Astrocyte (in vitro differentiated cells and primary cell): ENCODE measurements around the gene PTPN4.

Experiments used
- EZH2 ChIP-seq: IDR thresholded peaks from 2 replicates; pipeline ENCODE4 v1.6.1; 2012; ENCODE audit warnings: mild to moderate bottlenecking, low read length, inconsistent platforms; ENCODE audit not compliant: insufficient read depth
- TF ChIP-seq, protein P1 (sequence below): IDR thresholded peaks from 2 replicates; pipeline ENCODE4 v1.5.1; 2011; ENCODE audit warnings: low read depth, mild to moderate bottlenecking, inconsistent platforms, low read length, moderate library complexity; ENCODE audit not compliant: insufficient read depth

DNA sequence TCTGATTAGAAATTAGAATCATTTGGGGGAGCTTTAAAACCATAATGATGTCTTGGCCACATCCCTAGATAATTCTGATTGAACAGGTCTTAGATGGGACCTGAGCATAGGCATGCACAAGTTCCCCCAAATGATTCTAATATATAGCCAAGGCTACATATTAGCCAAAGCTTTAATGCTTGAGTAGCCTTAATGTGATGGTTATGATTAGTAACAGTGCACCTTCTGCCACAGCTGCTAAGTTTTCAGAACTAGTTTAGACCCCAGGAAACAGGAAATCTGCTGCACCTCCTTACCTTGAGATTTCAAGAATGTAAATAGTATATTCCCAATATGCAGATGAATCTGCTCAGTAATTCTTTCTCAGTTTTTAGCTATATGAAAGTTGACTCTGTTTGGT is 119.8 kb downstream of the PTPN4 start:
- TF ChIP-seq, protein P1, sequence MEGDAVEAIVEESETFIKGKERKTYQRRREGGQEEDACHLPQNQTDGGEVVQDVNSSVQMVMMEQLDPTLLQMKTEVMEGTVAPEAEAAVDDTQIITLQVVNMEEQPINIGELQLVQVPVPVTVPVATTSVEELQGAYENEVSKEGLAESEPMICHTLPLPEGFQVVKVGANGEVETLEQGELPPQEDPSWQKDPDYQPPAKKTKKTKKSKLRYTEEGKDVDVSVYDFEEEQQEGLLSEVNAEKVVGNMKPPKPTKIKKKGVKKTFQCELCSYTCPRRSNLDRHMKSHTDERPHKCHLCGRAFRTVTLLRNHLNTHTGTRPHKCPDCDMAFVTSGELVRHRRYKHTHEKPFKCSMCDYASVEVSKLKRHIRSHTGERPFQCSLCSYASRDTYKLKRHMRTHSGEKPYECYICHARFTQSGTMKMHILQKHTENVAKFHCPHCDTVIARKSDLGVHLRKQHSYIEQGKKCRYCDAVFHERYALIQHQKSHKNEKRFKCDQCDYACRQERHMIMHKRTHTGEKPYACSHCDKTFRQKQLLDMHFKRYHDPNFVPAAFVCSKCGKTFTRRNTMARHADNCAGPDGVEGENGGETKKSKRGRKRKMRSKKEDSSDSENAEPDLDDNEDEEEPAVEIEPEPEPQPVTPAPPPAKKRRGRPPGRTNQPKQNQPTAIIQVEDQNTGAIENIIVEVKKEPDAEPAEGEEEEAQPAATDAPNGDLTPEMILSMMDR: no peak
- TF ChIP-seq EZH2: no peak
